ENCODE results near the gene ERC2. TPM values are rescaled to one million over a fixed set of nuclear protein-coding genes. Genes with fewer than 3 reads are reported as not detected.

The ERC2 gene
- total RNA-seq, 1 experiment from 2014 or later = 0.77 TPM

GRCh38 chr3:56125358-56126005, 342.8 kb downstream of the ERC2 start:
- TF ChIP-seq CTCF (conservative IDR thresholded peaks at IDR 0.05; ENCODE audit: low read depth, low read length) (no peak), EZH2 (IDR thresholded peaks at IDR 0.05; ENCODE audit: low read length, unreplicated experiment) (no peak), EZH2phosphoT487 (IDR thresholded peaks at IDR 0.05; ENCODE audit: borderline replicate concordance, low read length) (no peak)
- no peaks in the 10 kb centered on the region for H3K9me2 ChIP-seq (replicated peaks; ENCODE audit: low read length)
- H3K79me2 ChIP-seq (ENCODE audit: low read length) = no peaks in the 10 kb centered on the region
- intact Hi-C loops (cut with micrococcal nuclease) = no loop called here
- no peaks in the 10 kb centered on the region for H3K36me3 ChIP-seq (ENCODE audit: low read depth, low read length)
- H2AFZ ChIP-seq (ENCODE audit: low read length) = no peak overlapping the region
- no peaks in the 10 kb centered on the region for H3F3A ChIP-seq (ENCODE audit: low read length, unreplicated experiment)
- H3K27ac ChIP-seq (ENCODE audit: low read length) = no peak overlapping the region
- no peak overlapping the region for H3K9ac ChIP-seq (ENCODE audit: low read length)
- H3K4me3 ChIP-seq (ENCODE audit: low read length) = no peak overlapping the region
- no TSS peak for BruUV-seq (replicated peaks)
- H3K4me2 ChIP-seq (ENCODE audit: low read length) = peak overlapping the region; percentile 37
- ChIA-PET CTCF (no interaction called here), POLR2A (ENCODE audit: unreplicated experiment) (no interaction called here)
- no peaks in the 10 kb centered on the region for H3K27me3 ChIP-seq (ENCODE audit: low read length)
- peak; percentile 76 for ATAC-seq
- no peaks in the 10 kb centered on the region for H4K20me1 ChIP-seq (ENCODE audit: low read length)
- H3K9me3 ChIP-seq (ENCODE audit: low read length) = no peaks in the 10 kb centered on the region
- H3K4me1 ChIP-seq (ENCODE audit: insufficient read depth, low read length) = peaks cover 19% of the 10 kb centered on the region
- peak; percentile 57 for DNase-seq

GRCh38 chr3:56124546-56124945, 343.7 kb downstream of the ERC2 start:
- Histone ChIP-seq H3K36me3 (ENCODE audit: low read depth, low read length) (no peaks in the 10 kb centered on the region), H4K20me1 (ENCODE audit: low read length) (no peaks in the 10 kb centered on the region), H3K27ac (ENCODE audit: low read length) (no peak overlapping the region), H3K4me2 (ENCODE audit: low read length) (no peak overlapping the region), H3K9me2 (replicated peaks; ENCODE audit: low read length) (no peaks in the 10 kb centered on the region), H3K4me3 (ENCODE audit: low read length) (no peak overlapping the region), H3K27me3 (ENCODE audit: low read length) (no peaks in the 10 kb centered on the region), H3K4me1 (ENCODE audit: insufficient read depth, low read length) (peaks cover 22% of the 10 kb centered on the region), H3K79me2 (ENCODE audit: low read length) (no peaks in the 10 kb centered on the region), H3K9ac (ENCODE audit: low read length) (no peak overlapping the region), H3K9me3 (ENCODE audit: low read length) (no peaks in the 10 kb centered on the region), H2AFZ (ENCODE audit: low read length) (no peak overlapping the region), H3F3A (ENCODE audit: low read length, unreplicated experiment) (no peaks in the 10 kb centered on the region)
- no peak for DNase-seq
- POLR2A ChIA-PET (ENCODE audit: unreplicated experiment) = no interaction called here
- ATAC-seq = no peak
- intact Hi-C loops (cut with micrococcal nuclease) = no loop called here
- no peak for TF ChIP-seq EZH2phosphoT487 (IDR thresholded peaks at IDR 0.05; ENCODE audit: borderline replicate concordance, low read length)
- TF ChIP-seq CTCF (conservative IDR thresholded peaks at IDR 0.05; ENCODE audit: low read depth, low read length) = no peak
- no peak for TF ChIP-seq EZH2 (IDR thresholded peaks at IDR 0.05; ENCODE audit: low read length, unreplicated experiment)
- no TSS peak for BruUV-seq (replicated peaks)
- CTCF ChIA-PET = no interaction called here

GRCh38 chr3:56123487-56123886, 344.8 kb downstream of the ERC2 start:
- H3K4me1 ChIP-seq (ENCODE audit: insufficient read depth, low read length) = peaks cover 11% of the 10 kb centered on the region
- no peaks in the 10 kb centered on the region for H3K36me3 ChIP-seq (ENCODE audit: low read depth, low read length)
- no peaks in the 10 kb centered on the region for H3K27me3 ChIP-seq (ENCODE audit: low read length)
- ChIA-PET CTCF (no interaction called here), POLR2A (ENCODE audit: unreplicated experiment) (no interaction called here)
- no peaks in the 10 kb centered on the region for H3K9me2 ChIP-seq (replicated peaks; ENCODE audit: low read length)
- no peak overlapping the region for H3K27ac ChIP-seq (ENCODE audit: low read length)
- no TSS peak for BruUV-seq (replicated peaks)
- H2AFZ ChIP-seq (ENCODE audit: low read length) = no peak overlapping the region
- no peak overlapping the region for H3K9ac ChIP-seq (ENCODE audit: low read length)
- H3K9me3 ChIP-seq (ENCODE audit: low read length) = no peaks in the 10 kb centered on the region
- DNase-seq = no peak
- intact Hi-C loops (cut with micrococcal nuclease) = no loop called here
- no peaks in the 10 kb centered on the region for H3K79me2 ChIP-seq (ENCODE audit: low read length)
- no peaks in the 10 kb centered on the region for H3F3A ChIP-seq (ENCODE audit: low read length, unreplicated experiment)
- H3K4me3 ChIP-seq (ENCODE audit: low read length) = no peak overlapping the region
- H3K4me2 ChIP-seq (ENCODE audit: low read length) = no peak overlapping the region
- H4K20me1 ChIP-seq (ENCODE audit: low read length) = no peaks in the 10 kb centered on the region
- no peak for ATAC-seq
- TF ChIP-seq EZH2phosphoT487 (IDR thresholded peaks at IDR 0.05; ENCODE audit: borderline replicate concordance, low read length) (no peak), EZH2 (IDR thresholded peaks at IDR 0.05; ENCODE audit: low read length, unreplicated experiment) (no peak), CTCF (conservative IDR thresholded peaks at IDR 0.05; ENCODE audit: low read depth, low read length) (no peak)

Measured in PC-3 (cell line).